Peyer's patch (tissue), 4 donors: Measurements from ENCODE around the gene MYZAP. TPM values are rescaled to one million over a fixed set of nuclear protein-coding genes. Genes with fewer than 3 reads are reported as not detected.

Source experiments
- DNase-seq, 3 donors: peaks; one replicate each; pipeline ENCODE4 v3.0.0-alpha.2; 2017 to 2019
- H3K27ac ChIP-seq, 4 donors: fragments of 200-600 bp; sonication (generic); one replicate each; pipeline ENCODE4 v1.5.1; 2016 to 2019
- H3K27me3 ChIP-seq, 2 donors: fragments of 200-600 bp; sonication (generic); one replicate each; pipeline ENCODE4 v1.5.1; 2019
- H3K36me3 ChIP-seq, 3 donors: fragments of 200-600 bp; sonication (generic); one replicate each; pipeline ENCODE4 v1.5.1; 2016 to 2019
- H3K4me1 ChIP-seq, 4 donors: fragments of 200-600 bp; sonication (generic); one replicate each; pipeline ENCODE4 v1.5.1; 2016 to 2019
- H3K4me3 ChIP-seq, 4 donors: fragments of 200-600 bp; sonication (generic); 1 replicate in 3 of 4; 2 replicates in 1 of 4; pipeline ENCODE4 v1.5.1; 2016 to 2019; ENCODE audit warnings: mild to moderate bottlenecking in 1 of 4
- H3K9me3 ChIP-seq, 4 donors: fragments of 200-600 bp; sonication (generic); one replicate each; pipeline ENCODE4 v1.5.1; 2016 to 2019; ENCODE audit warnings: mild to moderate bottlenecking in 1 of 4
- POLR2A ChIP-seq, 2 donors: fragments of 450-650 bp; IDR thresholded peaks; one replicate each; pipeline ENCODE4 v1.5.1; 2017; ENCODE audit warnings: antibody characterized with exemption in 2 of 2, mild to moderate bottlenecking in 2 of 2, moderate library complexity in 2 of 2
- total RNA-seq, 4 donors: library from RNA; depleted of rRNA; stranded (reverse); fragments of >200 nt; gene quantifications; one replicate each; pipeline ENCODE4 v1.1.0, GENCODE V29; 2016
- TF ChIP-seq, protein P1 (sequence below), 6 experiments: fragments of 450-650 bp in 4 of 6; fragments of 200-600 bp in 2 of 6; sonication (generic) in 1 of 6; IDR thresholded peaks; one replicate each; pipeline ENCODE4 v1.5.1; 2017 to 2019; ENCODE audit warnings: antibody characterized with exemption in 6 of 6, mild to moderate bottlenecking in 3 of 6, moderate library complexity in 1 of 6

MYZAP gene
- total RNA-seq, 4 donors from 2014 or later, result 2.5 to 36.3 (median 17.4) TPM

- H3K36me3 ChIP-seq, result peaks cover 0 to 24% (median 0%) of the 10 kb centered on the region in 3 donors
- H3K4me3 ChIP-seq, result no peak overlapping the region
- no peaks in the 10 kb centered on the region for H3K9me3 ChIP-seq
- no peak for TF ChIP-seq POLR2A (IDR thresholded peaks at IDR 0.05)
- TF ChIP-seq, protein P1, sequence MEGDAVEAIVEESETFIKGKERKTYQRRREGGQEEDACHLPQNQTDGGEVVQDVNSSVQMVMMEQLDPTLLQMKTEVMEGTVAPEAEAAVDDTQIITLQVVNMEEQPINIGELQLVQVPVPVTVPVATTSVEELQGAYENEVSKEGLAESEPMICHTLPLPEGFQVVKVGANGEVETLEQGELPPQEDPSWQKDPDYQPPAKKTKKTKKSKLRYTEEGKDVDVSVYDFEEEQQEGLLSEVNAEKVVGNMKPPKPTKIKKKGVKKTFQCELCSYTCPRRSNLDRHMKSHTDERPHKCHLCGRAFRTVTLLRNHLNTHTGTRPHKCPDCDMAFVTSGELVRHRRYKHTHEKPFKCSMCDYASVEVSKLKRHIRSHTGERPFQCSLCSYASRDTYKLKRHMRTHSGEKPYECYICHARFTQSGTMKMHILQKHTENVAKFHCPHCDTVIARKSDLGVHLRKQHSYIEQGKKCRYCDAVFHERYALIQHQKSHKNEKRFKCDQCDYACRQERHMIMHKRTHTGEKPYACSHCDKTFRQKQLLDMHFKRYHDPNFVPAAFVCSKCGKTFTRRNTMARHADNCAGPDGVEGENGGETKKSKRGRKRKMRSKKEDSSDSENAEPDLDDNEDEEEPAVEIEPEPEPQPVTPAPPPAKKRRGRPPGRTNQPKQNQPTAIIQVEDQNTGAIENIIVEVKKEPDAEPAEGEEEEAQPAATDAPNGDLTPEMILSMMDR (IDR thresholded peaks at IDR 0.05), result peak in 2 of 6 experiments; percentile 18 to 19
- peak in 1 of 3 donors; percentile 75 for DNase-seq
- H3K4me1 ChIP-seq, result peaks cover 0 to 13% (median 0%) of the 10 kb centered on the region in 4 donors
- peak overlapping the region in 2 of 4 donors; percentile 27 to 50 for H3K27ac ChIP-seq
- no peaks in the 10 kb centered on the region for H3K27me3 ChIP-seq
These were observed 28.0 kb downstream of the MYZAP start for GRCh38 chr15:57619746-57620145.

- Histone ChIP-seq H3K4me1 (peaks cover 0 to 6% (median 0%) of the 10 kb centered on the region in 4 donors), H3K27ac (no peak overlapping the region), H3K4me3 (no peak overlapping the region), H3K36me3 (peaks cover 0 to 39% (median 0%) of the 10 kb centered on the region in 3 donors), H3K27me3 (no peaks in the 10 kb centered on the region), H3K9me3 (no peaks in the 10 kb centered on the region)
- TF ChIP-seq POLR2A (IDR thresholded peaks at IDR 0.05), result no peak
- TF ChIP-seq, protein P1 (IDR thresholded peaks at IDR 0.05), result no peak
- DNase-seq, result no peak
These were observed 33.0 kb downstream of the MYZAP start for GRCh38 chr15:57624730-57625129.

- Histone ChIP-seq H3K27ac (no peak overlapping the region), H3K27me3 (no peaks in the 10 kb centered on the region), H3K9me3 (no peaks in the 10 kb centered on the region), H3K4me3 (no peak overlapping the region), H3K4me1 (no peaks in the 10 kb centered on the region), H3K36me3 (peaks cover 0 to 47% (median 0%) of the 10 kb centered on the region in 3 donors)
- DNase-seq, result no peak
- TF ChIP-seq, protein P1 (IDR thresholded peaks at IDR 0.05), result no peak
- no peak for TF ChIP-seq POLR2A (IDR thresholded peaks at IDR 0.05)
These were observed 34.2 kb downstream of the MYZAP start for GRCh38 chr15:57625703-57626448.

DNA sequence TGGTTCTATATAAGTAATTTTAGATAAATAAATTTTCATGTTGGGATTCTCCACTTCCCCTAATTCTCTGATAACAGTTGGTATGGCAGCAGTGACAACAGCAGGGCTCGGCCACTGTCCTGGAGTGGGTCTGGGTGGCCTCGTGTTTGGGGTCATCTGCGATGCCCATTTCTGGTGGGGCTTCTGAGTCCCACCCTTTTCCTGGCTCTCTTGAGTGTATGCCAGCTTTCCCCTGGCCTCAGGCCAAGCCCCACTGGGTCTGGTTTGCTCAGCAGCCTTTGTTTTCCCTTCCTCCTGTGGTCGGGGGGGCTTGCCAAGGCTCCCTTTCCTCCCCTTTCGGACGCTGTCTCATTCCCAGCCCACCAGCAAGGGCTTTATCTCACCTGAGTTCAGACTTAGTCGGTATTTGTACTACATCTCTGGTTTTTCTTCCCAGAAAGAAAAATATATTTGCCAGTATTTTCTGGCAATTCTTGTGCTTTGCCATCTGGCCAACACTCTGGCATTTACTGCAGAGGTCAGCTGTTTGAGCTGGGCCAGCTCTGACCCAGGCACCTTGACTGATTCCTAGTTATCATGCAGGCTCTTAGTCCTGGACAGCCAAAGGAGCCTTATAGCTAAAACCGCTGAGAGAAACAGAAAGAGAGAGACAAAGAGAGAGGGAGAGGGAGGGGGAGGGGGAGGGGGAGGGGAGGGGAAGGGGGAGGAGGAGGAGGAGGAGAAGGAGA lies 35.2 kb downstream of the MYZAP start:
- no peak for DNase-seq
- Histone ChIP-seq H3K27me3 (no peaks in the 10 kb centered on the region), H3K4me1 (no peaks in the 10 kb centered on the region), H3K27ac (no peak overlapping the region), H3K36me3 (peaks cover 0 to 46% (median 0%) of the 10 kb centered on the region in 3 donors), H3K9me3 (no peaks in the 10 kb centered on the region), H3K4me3 (no peak overlapping the region)
- no peak for TF ChIP-seq POLR2A (IDR thresholded peaks at IDR 0.05)
- TF ChIP-seq, protein P1 (IDR thresholded peaks at IDR 0.05), result no peak

DNA sequence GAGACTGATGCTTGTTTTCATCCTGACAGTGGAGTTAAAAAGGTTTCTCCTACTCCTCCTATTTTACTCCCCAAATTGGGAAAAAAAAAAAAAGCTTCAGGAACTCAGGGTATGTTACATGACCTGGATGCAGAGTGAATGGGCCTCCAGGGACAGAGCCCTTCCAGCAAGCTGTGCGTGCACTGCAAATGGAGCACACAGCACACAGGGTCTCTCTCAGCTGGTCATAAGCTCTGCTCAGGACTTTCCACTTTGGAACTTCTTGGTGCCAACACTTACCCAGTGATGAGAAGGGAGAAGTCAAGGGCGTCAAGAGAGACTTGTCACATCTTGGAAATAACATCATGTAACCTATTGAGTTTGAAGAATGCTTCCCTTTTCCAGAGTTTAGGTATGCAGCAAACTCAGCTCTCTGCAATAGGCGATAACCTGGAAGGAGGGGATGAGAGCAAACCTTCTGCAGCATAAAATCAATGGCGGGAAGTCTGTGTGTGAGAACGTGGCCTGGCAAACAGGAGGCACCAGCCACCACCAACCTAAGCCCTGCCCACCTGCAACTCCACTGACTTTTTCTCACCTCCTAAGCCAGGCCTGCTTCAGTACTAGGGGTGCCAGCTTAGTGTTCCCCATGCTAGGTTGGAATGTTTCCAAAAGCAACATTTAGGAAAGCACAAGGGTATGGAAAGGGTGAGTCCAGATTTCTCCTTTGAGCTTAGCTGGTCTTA lies 39.8 kb downstream of the MYZAP start:
- H3K36me3 ChIP-seq, result peaks cover 0 to 41% (median 0%) of the 10 kb centered on the region in 3 donors
- no peak overlapping the region for H3K4me3 ChIP-seq
- no peaks in the 10 kb centered on the region for H3K9me3 ChIP-seq
- H3K27me3 ChIP-seq, result no peaks in the 10 kb centered on the region
- TF ChIP-seq, protein P1 (IDR thresholded peaks at IDR 0.05), result no peak
- no peak for TF ChIP-seq POLR2A (IDR thresholded peaks at IDR 0.05)
- no peak overlapping the region for H3K27ac ChIP-seq
- no peaks in the 10 kb centered on the region for H3K4me1 ChIP-seq
- DNase-seq, result no peak
